K562 (cell line): ENCODE data around the gene CD93. TPM values are rescaled to one million over a fixed set of nuclear protein-coding genes. Genes with fewer than 3 reads are reported as not detected.
A peak's percentile ranks its signal among the peaks of the same experiment; 100 is the strongest.

Source experiments
- BACH1 ChIP-seq: fragments of 200-800 bp; sonication (Bioruptor generic); IDR thresholded peaks from 2 replicates; pipeline ENCODE4 v1.6.1; 2016; ENCODE audit warnings: missing genetic modification characterization, missing compliant biosample characterization
- CAMTA2 ChIP-seq: fragments of 250-450 bp; sonication (Bioruptor Pico); conservative IDR thresholded peaks from 2 replicates; pipeline ENCODE4 v1.5.1; 2022
- HEY1 ChIP-seq: fragments of 250-450 bp; sonication (Bioruptor Pico); IDR thresholded peaks from 2 replicates; pipeline ENCODE4 v1.5.0; 2020; ENCODE audit warnings: mild to moderate bottlenecking, moderate library complexity, borderline replicate concordance
- MAZ ChIP-seq, 2 experiments: fragments of 450-650 bp in 1 of 2; sonication (generic) in 1 of 2; formaldehyde crosslinking; IDR thresholded peaks in 1 of 2; conservative IDR thresholded peaks in 1 of 2; 2 replicates each; pipeline versions ENCODE4 v1.4.0 to v1.5.0; 2020; ENCODE audit warnings: mild to moderate bottlenecking in 1 of 2, missing genetic modification reagents in 1 of 2
- MED1 ChIP-seq: sonication (generic); formaldehyde crosslinking; IDR thresholded peaks from 2 replicates; pipeline ENCODE4 v1.8.1; 2023; ENCODE audit warnings: missing genetic modification reagents, borderline replicate concordance
- PHTF2 ChIP-seq: fragments of 250-450 bp; sonication (Bioruptor Pico); IDR thresholded peaks from 2 replicates; pipeline ENCODE4 v1.5.0; 2021; ENCODE audit warnings: mild to moderate bottlenecking
- POLR2H ChIP-seq: IDR thresholded peaks from 2 replicates; pipeline ENCODE4 v1.6.1; 2016; ENCODE audit warnings: missing genetic modification characterization, low read depth, mild to moderate bottlenecking, control low read depth, missing compliant biosample characterization, moderate library complexity
- POLR3A ChIP-seq: IDR thresholded peaks from 2 replicates; pipeline ENCODE4 v1.6.1; 2011; ENCODE audit warnings: borderline replicate concordance, mild to moderate bottlenecking, moderate library complexity; ENCODE audit not compliant: insufficient read length, insufficient read depth; ENCODE audit errors: extremely low read depth
- RBM17 ChIP-seq: fragments of 200-400 bp; formaldehyde crosslinking; IDR thresholded peaks from 2 replicates; pipeline ENCODE4 v1.6.1; 2017; ENCODE audit warnings: low read depth, mild to moderate bottlenecking, low read length, borderline replicate concordance
- SIX5 ChIP-seq, 2 experiments: IDR thresholded peaks; 2 replicates each; pipeline ENCODE4 v1.6.1; 2011; ENCODE audit warnings: low read length in 2 of 2, borderline replicate concordance in 1 of 2, low read depth in 1 of 2, mild to moderate bottlenecking in 1 of 2, moderate library complexity in 1 of 2; ENCODE audit not compliant: insufficient read depth in 1 of 2
- ZBTB9 ChIP-seq: fragments of 450-650 bp; formaldehyde crosslinking; IDR thresholded peaks from 2 replicates; pipeline ENCODE4 v1.4.0; 2020; ENCODE audit warnings: mild to moderate bottlenecking, moderate library complexity
- ZNF232 ChIP-seq: sonication (generic); formaldehyde crosslinking; IDR thresholded peaks from 2 replicates; pipeline ENCODE4 v1.8.0; 2022; ENCODE audit warnings: mild to moderate bottlenecking, missing genetic modification reagents
- polyA plus RNA-seq, 8 experiments: library from polyadenylated mRNA; depleted of rRNA in 4 of 8; stranded (reverse) in 5 of 8; unstranded in 3 of 8; fragments of >200 nt; fragmentation: Nextera tagmentation in 2 of 8; fragmentation: Illumina TruSeq in 1 of 8; extraction: Ambion mirVana in 2 of 8; extraction: Trizol in 1 of 8; gene quantifications; 2 replicates each; pipeline versions ENCODE4 v1.2.1 to v1.2.3, GENCODE V29; 2011 to 2014; ENCODE audit warnings: inconsistent platforms in 1 of 8, missing spikeins in 1 of 8
- total RNA-seq, 7 experiments: library from RNA; depleted of rRNA in 6 of 7; stranded (reverse); fragments of >200 nt in 6 of 7; fragmentation: Illumina TruSeq in 2 of 7; extraction: Trizol in 2 of 7; gene quantifications; 2 replicates each; pipeline versions ENCODE4 v1.2.1 to v1.2.3, GENCODE V29; 2011 to 2021; ENCODE audit warnings: low replicate concordance in 1 of 7
- TF ChIP-seq, protein P1 (sequence below): fragments of 450-650 bp; IDR thresholded peaks from 2 replicates; pipeline ENCODE4 v1.6.1; 2017; ENCODE audit warnings: antibody characterized with exemption, mild to moderate bottlenecking
- TF ChIP-seq, protein P2 (sequence below): sonication (generic); formaldehyde crosslinking; IDR thresholded peaks from 2 replicates; pipeline ENCODE4 v1.8.0; 2022; ENCODE audit warnings: mild to moderate bottlenecking, missing genetic modification reagents
- TF ChIP-seq, protein P3 (sequence below): fragments of 250-450 bp; sonication (Bioruptor Pico); IDR thresholded peaks from 2 replicates; pipeline ENCODE4 v1.9.0; 2021; ENCODE audit warnings: mild to moderate bottlenecking, inconsistent platforms

Gene CD93
- total and polyA plus RNA-seq, 9 of the 15 experiments (the other 6 are each of a cell fraction or from before 2014, with no cell fraction given), result 0.03 to 0.20 (median 0.05) TPM

DNA sequence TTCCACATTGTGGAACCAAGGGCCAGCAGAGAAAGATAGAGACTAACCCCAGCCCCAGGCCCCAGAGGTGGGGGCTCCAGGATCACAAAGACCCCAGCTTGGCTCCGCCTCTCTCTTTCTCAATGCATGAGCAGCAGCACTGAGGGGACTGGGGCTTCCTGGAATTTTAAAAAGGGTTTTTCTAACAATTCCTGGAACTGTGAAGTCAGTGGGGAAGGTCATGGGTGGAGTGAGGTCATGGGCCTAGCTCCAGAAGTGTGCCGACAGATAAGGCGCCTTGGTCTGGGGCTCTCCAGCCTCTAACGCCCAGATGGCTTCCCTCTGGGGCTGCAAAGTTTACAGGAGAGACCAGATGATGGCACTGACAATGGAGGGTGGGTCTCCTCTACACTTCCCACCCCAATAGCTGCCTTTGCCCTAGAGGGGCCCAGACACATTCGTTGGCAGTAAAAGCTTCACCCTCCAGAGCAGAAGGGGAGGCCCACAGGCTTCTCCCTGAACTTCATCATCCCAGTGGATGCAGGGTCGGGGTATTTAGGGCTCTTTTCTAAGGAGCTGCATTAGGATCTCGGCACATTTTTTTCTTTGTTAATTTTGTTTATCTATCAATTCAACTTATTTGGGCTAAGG is 46.9 kb upstream of the CD93 start (continued):
- TF ChIP-seq, protein P1, sequence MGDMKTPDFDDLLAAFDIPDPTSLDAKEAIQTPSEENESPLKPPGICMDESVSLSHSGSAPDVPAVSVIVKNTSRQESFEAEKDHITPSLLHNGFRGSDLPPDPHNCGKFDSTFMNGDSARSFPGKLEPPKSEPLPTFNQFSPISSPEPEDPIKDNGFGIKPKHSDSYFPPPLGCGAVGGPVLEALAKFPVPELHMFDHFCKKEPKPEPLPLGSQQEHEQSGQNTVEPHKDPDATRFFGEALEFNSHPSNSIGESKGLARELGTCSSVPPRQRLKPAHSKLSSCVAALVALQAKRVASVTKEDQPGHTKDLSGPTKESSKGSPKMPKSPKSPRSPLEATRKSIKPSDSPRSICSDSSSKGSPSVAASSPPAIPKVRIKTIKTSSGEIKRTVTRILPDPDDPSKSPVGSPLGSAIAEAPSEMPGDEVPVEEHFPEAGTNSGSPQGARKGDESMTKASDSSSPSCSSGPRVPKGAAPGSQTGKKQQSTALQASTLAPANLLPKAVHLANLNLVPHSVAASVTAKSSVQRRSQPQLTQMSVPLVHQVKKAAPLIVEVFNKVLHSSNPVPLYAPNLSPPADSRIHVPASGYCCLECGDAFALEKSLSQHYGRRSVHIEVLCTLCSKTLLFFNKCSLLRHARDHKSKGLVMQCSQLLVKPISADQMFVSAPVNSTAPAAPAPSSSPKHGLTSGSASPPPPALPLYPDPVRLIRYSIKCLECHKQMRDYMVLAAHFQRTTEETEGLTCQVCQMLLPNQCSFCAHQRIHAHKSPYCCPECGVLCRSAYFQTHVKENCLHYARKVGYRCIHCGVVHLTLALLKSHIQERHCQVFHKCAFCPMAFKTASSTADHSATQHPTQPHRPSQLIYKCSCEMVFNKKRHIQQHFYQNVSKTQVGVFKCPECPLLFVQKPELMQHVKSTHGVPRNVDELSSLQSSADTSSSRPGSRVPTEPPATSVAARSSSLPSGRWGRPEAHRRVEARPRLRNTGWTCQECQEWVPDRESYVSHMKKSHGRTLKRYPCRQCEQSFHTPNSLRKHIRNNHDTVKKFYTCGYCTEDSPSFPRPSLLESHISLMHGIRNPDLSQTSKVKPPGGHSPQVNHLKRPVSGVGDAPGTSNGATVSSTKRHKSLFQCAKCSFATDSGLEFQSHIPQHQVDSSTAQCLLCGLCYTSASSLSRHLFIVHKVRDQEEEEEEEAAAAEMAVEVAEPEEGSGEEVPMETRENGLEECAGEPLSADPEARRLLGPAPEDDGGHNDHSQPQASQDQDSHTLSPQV, result no peak
- TF ChIP-seq POLR3A (no peak), HEY1 (CRISPR knock-in tag) (no peak), POLR2H (tag) (no peak), CAMTA2 (CRISPR knock-in tag) (no peak), BACH1 (tag) (no peak), PHTF2 (CRISPR knock-in tag) (no peak), ZBTB9 (CRISPR knock-in tag) (no peak), ZNF232 (CRISPR knock-in tag) (no peak), RBM17 (no peak), SIX5 (IDR thresholded peaks at IDR 0.05; ENCODE audit: borderline replicate concordance in 1 of 2, insufficient read depth in 1 of 2, low read depth in 1 of 2, low read length in 2 of 2) (no peak), MAZ (CRISPR knock-in tag; conservative IDR thresholded peaks at IDR 0.05 in 1 of 2, IDR thresholded peaks at IDR 0.05 in 1 of 2) (peak; percentile 20 to 88; a peak in 2 of 4 replicates), MED1 (CRISPR knock-in tag) (no peak)
- TF ChIP-seq, protein P2, sequence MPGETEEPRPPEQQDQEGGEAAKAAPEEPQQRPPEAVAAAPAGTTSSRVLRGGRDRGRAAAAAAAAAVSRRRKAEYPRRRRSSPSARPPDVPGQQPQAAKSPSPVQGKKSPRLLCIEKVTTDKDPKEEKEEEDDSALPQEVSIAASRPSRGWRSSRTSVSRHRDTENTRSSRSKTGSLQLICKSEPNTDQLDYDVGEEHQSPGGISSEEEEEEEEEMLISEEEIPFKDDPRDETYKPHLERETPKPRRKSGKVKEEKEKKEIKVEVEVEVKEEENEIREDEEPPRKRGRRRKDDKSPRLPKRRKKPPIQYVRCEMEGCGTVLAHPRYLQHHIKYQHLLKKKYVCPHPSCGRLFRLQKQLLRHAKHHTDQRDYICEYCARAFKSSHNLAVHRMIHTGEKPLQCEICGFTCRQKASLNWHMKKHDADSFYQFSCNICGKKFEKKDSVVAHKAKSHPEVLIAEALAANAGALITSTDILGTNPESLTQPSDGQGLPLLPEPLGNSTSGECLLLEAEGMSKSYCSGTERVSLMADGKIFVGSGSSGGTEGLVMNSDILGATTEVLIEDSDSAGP (CRISPR knock-in tag), result no peak
- TF ChIP-seq, protein P3, sequence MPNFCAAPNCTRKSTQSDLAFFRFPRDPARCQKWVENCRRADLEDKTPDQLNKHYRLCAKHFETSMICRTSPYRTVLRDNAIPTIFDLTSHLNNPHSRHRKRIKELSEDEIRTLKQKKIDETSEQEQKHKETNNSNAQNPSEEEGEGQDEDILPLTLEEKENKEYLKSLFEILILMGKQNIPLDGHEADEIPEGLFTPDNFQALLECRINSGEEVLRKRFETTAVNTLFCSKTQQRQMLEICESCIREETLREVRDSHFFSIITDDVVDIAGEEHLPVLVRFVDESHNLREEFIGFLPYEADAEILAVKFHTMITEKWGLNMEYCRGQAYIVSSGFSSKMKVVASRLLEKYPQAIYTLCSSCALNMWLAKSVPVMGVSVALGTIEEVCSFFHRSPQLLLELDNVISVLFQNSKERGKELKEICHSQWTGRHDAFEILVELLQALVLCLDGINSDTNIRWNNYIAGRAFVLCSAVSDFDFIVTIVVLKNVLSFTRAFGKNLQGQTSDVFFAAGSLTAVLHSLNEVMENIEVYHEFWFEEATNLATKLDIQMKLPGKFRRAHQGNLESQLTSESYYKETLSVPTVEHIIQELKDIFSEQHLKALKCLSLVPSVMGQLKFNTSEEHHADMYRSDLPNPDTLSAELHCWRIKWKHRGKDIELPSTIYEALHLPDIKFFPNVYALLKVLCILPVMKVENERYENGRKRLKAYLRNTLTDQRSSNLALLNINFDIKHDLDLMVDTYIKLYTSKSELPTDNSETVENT (CRISPR knock-in tag), result no peak
